ENCODE measurements around the gene OR4D10.

DNA sequence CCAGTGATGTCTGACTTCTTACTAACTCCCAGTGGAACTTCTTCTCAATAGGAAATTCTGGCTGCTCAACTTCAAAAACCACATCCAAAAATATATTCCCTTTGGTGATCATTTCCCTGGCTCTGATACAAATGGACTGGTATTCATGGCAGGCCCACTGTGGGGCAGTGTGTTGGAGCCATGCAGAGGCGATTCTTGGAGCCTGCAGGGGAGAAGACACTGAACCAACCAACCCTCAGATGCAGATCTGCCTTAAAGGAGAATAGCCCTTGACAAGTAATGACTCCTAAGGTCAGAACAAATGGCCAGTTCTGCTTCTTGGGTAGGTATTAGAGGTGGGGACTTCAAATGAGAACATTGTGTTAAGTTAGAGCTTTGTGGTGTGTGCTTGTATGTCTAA lies 50.4 kb downstream of the OR4D10 start:
- TF ChIP-seq GATA3 (IDR thresholded peaks at IDR 0.05; ENCODE audit: low read depth, low read length) (no peak), GATA2 (IDR thresholded peaks at IDR 0.05; ENCODE audit: low read depth, low read length) (no peak)
